DND-41 (cell line): Measurements from ENCODE around the gene ZNF69.
"Not testable (repeated sequence)": the region's sequence is repeated elsewhere in the genome, so short reads cannot be mapped to it uniquely, and the experiment has no call there.

Experiments used
- ATAC-seq: fragments of 200-7000 bp; cut with Tn5 transposase; 3 replicates; pipeline ENCODE4 v1.9.1; 2021; ENCODE audit warnings: low read depth; ENCODE audit not compliant: insufficient read depth
- DNase-seq: peaks from one replicate; pipeline ENCODE4 v3.0.0-alpha.2; 2020
- H2AFZ ChIP-seq: 2 replicates; pipeline ENCODE4 v1.6.0; 2012; ENCODE audit warnings: low read depth, low read length
- H3K27ac ChIP-seq: 2 replicates; pipeline ENCODE4 v1.5.1; 2012; ENCODE audit warnings: low read length, inconsistent platforms
- H3K27me3 ChIP-seq: fragments of 200-600 bp; sonication (generic); 2 replicates; pipeline ENCODE4 v1.6.0; 2012; ENCODE audit warnings: low read length, mild to moderate bottlenecking, inconsistent platforms; ENCODE audit not compliant: insufficient read depth, poor library complexity
- H3K36me3 ChIP-seq: 2 replicates; pipeline ENCODE4 v1.5.1; 2012; ENCODE audit warnings: low read length, inconsistent platforms; ENCODE audit not compliant: insufficient read depth
- H3K4me1 ChIP-seq: 2 replicates; pipeline ENCODE4 v1.5.1; 2012; ENCODE audit warnings: mild to moderate bottlenecking, low read length; ENCODE audit not compliant: insufficient read depth
- H3K4me2 ChIP-seq: 2 replicates; pipeline ENCODE4 v1.6.0; 2012; ENCODE audit warnings: mild to moderate bottlenecking, moderate library complexity, low read length, inconsistent platforms; ENCODE audit not compliant: insufficient read depth
- H3K4me3 ChIP-seq, 2 experiments: fragments of 200-600 bp in 1 of 2; shearing (Covaris generic) in 1 of 2; 2 replicates each; pipeline ENCODE4 v1.5.1; 2012 to 2016; ENCODE audit warnings: inconsistent platforms in 2 of 2, low read length in 2 of 2, mild to moderate bottlenecking in 2 of 2, low read depth in 1 of 2, moderate library complexity in 1 of 2
- H3K79me2 ChIP-seq: 2 replicates; pipeline ENCODE4 v1.6.0; 2012; ENCODE audit warnings: low read length, inconsistent platforms; ENCODE audit not compliant: insufficient read depth
- H3K9ac ChIP-seq: 2 replicates; pipeline ENCODE4 v1.6.0; 2012; ENCODE audit warnings: low read depth, mild to moderate bottlenecking, inconsistent platforms, low read length, moderate library complexity
- H3K9me3 ChIP-seq: 2 replicates; pipeline ENCODE4 v1.5.1; 2012; ENCODE audit warnings: low read length, moderate library complexity, mild to moderate bottlenecking, inconsistent platforms; ENCODE audit not compliant: insufficient read depth, severe bottlenecking
- H4K20me1 ChIP-seq: 2 replicates; pipeline ENCODE4 v1.6.0; 2012; ENCODE audit warnings: low read length; ENCODE audit not compliant: insufficient read depth
- CTCF ChIP-seq: IDR thresholded peaks from 2 replicates; pipeline ENCODE4 v1.5.1; 2012; ENCODE audit warnings: borderline replicate concordance, low read length, moderate library complexity, mild to moderate bottlenecking; ENCODE audit not compliant: poor library complexity, severe bottlenecking; ENCODE audit errors: extremely low read depth
- EZH2 ChIP-seq: IDR thresholded peaks from 3 replicates; pipeline ENCODE4 v1.6.1; 2012; ENCODE audit warnings: borderline replicate concordance, low read depth, mild to moderate bottlenecking, moderate library complexity, low read length, inconsistent platforms; ENCODE audit not compliant: severe bottlenecking

Gene ZNF69

DNA sequence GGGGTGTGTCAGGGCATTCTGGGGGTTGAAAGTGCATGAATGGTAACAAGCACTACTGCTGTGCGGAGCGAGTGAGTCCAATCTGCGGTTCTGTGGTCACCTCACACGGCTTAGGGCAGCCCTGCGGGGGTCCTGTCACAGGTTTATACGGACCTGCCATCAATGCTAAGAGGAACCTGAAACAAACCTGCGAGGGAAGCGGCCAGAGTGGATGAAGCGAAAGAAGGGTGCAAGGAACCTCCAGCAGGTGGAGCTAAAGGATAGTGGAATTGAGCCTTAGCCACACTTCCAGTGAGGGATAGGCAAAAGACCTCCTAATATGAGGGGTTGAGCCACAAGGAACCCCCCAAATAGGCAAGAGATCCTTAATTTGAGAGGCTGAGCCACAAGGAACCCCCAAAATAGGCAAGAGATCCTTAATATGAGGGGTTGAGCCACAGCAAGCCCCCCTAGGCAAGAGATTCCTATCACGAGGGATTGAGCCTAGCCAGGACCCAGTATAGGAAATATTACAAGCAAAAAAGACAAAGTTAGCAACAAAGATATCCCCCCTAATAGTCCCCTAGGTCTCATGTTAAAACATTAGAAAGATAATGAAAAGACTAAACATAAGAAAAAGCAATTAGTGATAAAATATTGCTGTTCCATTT, 6.3 kb upstream of the ZNF69 start:
- Histone ChIP-seq H3K4me3 (no peak overlapping the region), H3K27ac (no peak overlapping the region), H3K4me2 (peak overlapping the region; percentile 32; the same call in 1 of the 2 replicates), H3K36me3 (no peaks in the 10 kb centered on the region), H3K4me1 (peaks cover 3% of the 10 kb centered on the region; the same call in 1 of the 2 replicates), H3K9ac (no peak overlapping the region), H3K79me2 (no peaks in the 10 kb centered on the region), H2AFZ (no peak overlapping the region), H4K20me1 (no peaks in the 10 kb centered on the region), H3K27me3 (no peaks in the 10 kb centered on the region), H3K9me3 (no peaks in the 10 kb centered on the region)
- peak; percentile 75 for DNase-seq
- no peak for TF ChIP-seq EZH2
- peak; percentile 93 for TF ChIP-seq CTCF
- peak; percentile 90 for ATAC-seq

DNA sequence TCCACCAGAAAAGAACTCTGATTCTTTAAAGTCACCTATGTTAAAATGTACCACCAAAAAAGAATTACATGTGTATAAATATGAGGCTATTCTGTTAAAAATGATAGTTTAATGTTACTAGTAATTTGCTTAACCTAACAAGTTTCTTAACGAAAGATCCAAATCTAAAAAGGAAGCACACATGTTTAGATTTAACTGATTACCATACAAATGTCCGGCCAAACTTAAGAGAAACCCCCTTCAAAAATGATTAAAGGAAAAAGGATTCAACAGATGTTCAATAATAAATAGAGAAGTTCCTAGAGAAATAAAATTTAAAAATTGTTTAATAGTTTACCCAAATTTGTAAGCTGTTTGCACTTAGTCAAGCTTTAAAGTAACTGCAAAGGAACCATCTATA, 5.0 kb upstream of the ZNF69 start:
- Histone ChIP-seq H3K79me2 (no peaks in the 10 kb centered on the region), H3K9ac (no peak overlapping the region), H3K36me3 (no peaks in the 10 kb centered on the region), H3K4me3 (no peak overlapping the region), H3K4me1 (peaks cover 11% of the 10 kb centered on the region), H3K27me3 (no peaks in the 10 kb centered on the region), H2AFZ (no peak overlapping the region), H3K9me3 (no peaks in the 10 kb centered on the region), H4K20me1 (no peaks in the 10 kb centered on the region), H3K27ac (no peak overlapping the region), H3K4me2 (no peak overlapping the region)
- TF ChIP-seq CTCF (no peak), EZH2 (no peak)
- ATAC-seq (no peak), DNase-seq (no peak)

DNA sequence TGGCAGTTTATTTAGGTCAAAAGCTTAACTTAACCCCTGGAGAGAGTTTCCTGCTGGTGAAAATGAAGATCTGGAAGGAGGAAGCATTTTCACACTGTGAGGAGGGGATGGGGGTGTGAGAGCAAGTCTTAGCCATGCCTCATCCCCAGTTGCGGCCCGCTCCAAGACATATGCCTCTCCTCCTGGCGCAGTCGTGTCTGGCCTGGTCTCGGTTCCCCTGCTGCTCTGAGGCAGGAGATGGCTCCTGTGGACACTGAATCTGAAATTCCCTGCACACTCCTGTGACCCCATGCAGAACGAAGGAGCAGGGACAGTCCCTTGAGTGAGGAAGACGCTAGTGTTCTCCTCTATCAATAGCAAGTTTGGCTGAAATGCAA, 360 bp upstream of the ZNF69 start:
- Histone ChIP-seq H3K9me3 (no peaks in the 10 kb centered on the region), H3K79me2 (peaks cover 2% of the 10 kb centered on the region; the same call in 1 of the 2 replicates), H3K27me3 (no peaks in the 10 kb centered on the region), H3K36me3 (no peaks in the 10 kb centered on the region), H4K20me1 (no peaks in the 10 kb centered on the region), H2AFZ (peak overlapping the region; percentile 91), H3K4me1 (peaks cover 24% of the 10 kb centered on the region), H3K4me3 (peak overlapping the region in 1 of 2 experiments; percentile 81; a peak in 3 of 4 replicates), H3K4me2 (peak overlapping the region; percentile 89), H3K9ac (peak overlapping the region; percentile 71; the same call in 1 of the 2 replicates), H3K27ac (peak overlapping the region; percentile 50; the same call in 1 of the 2 replicates)
- DNase-seq (no peak), ATAC-seq (peak; percentile 39; the same call in 2 of the 3 replicates)
- TF ChIP-seq CTCF (no peak), EZH2 (no peak)

- not testable (repeated sequence) for H3K27me3 ChIP-seq, H3K9me3 ChIP-seq, H2AFZ ChIP-seq, DNase-seq, H3K79me2 ChIP-seq, H3K4me2 ChIP-seq, H3K4me3 ChIP-seq, H3K36me3 ChIP-seq, H3K9ac ChIP-seq, H4K20me1 ChIP-seq, H3K27ac ChIP-seq, ATAC-seq
- peaks cover 24% of the 10 kb centered on the region for H3K4me1 ChIP-seq
Measured at GRCh38 chr19:11889901-11890300, 2.3 kb downstream of the ZNF69 start.
